Neural cell (in vitro differentiated cells): ENCODE measurements around the gene SEC24D. TPM values are rescaled to one million over a fixed set of nuclear protein-coding genes. Genes with fewer than 3 reads are reported as not detected.

Source experiments
- H2AFZ ChIP-seq: fragments of 200-600, 300-800 bp; sonication (generic), shearing (Covaris generic); 2 replicates; pipeline ENCODE4 v1.6.0; 2014; ENCODE audit warnings: low read depth, mild to moderate bottlenecking, antibody characterized with exemption, low read length, moderate library complexity
- H3F3A ChIP-seq: fragments of 200-600 bp; shearing (Covaris generic); 2 replicates; pipeline ENCODE4 v1.6.1; 2016; ENCODE audit warnings: mild to moderate bottlenecking, moderate library complexity, mixed read lengths, antibody characterized with exemption, low read length; ENCODE audit not compliant: insufficient read depth, poor library complexity, severe bottlenecking
- H3K27ac ChIP-seq: fragments of 200-600, 300-800 bp; sonication (generic), shearing (Covaris generic); 2 replicates; pipeline ENCODE4 v1.5.1; 2014; ENCODE audit warnings: mild to moderate bottlenecking, low read length, moderate library complexity
- H3K27me3 ChIP-seq: fragments of 300-800, 200-600 bp; sonication (generic), shearing (Covaris generic); 2 replicates; pipeline ENCODE4 v1.6.0; 2014; ENCODE audit warnings: mild to moderate bottlenecking, low read depth, low read length, moderate library complexity; ENCODE audit not compliant: insufficient read depth
- H3K36me3 ChIP-seq: fragments of 300-800, 200-600 bp; sonication (generic), shearing (Covaris generic); 2 replicates; pipeline ENCODE4 v1.5.1; 2014; ENCODE audit warnings: mild to moderate bottlenecking, antibody characterized with exemption, low read length, moderate library complexity; ENCODE audit not compliant: insufficient read depth
- H3K4me2 ChIP-seq: fragments of 300-800, 200-600 bp; sonication (generic), shearing (Covaris generic); 2 replicates; pipeline ENCODE4 v1.6.0; 2014; ENCODE audit warnings: mild to moderate bottlenecking, low read length
- H3K4me3 ChIP-seq: fragments of 300-800, 200-600 bp; sonication (generic), shearing (Covaris generic); 2 replicates; pipeline ENCODE4 v1.5.1; 2014; ENCODE audit warnings: mild to moderate bottlenecking, low read length, moderate library complexity
- H3K79me2 ChIP-seq: fragments of 200-600 bp; shearing (Covaris generic); replicated peaks from 2 replicates; pipeline ENCODE4 v1.6.0; 2014; ENCODE audit warnings: mild to moderate bottlenecking, low read length, moderate library complexity; ENCODE audit not compliant: insufficient read depth
- H3K9ac ChIP-seq: fragments of 300-800, 200-600 bp; sonication (generic), shearing (Covaris generic); 2 replicates; pipeline ENCODE4 v1.6.1; 2016; ENCODE audit warnings: mild to moderate bottlenecking, low read length, mixed read lengths
- H3K9me2 ChIP-seq: fragments of 200-600 bp; shearing (Covaris generic); 2 replicates; pipeline ENCODE4 v1.6.1; 2016; ENCODE audit warnings: mild to moderate bottlenecking, low read length, mixed read lengths; ENCODE audit not compliant: insufficient read depth
- H3K9me3 ChIP-seq: fragments of 200-600, 300-800 bp; sonication (generic), shearing (Covaris generic); 2 replicates; pipeline ENCODE4 v1.6.1; 2016; ENCODE audit warnings: mild to moderate bottlenecking, mixed run types, low read length, moderate library complexity, mixed read lengths
- H4K20me1 ChIP-seq: fragments of 200-600 bp; shearing (Covaris generic); 2 replicates; pipeline ENCODE4 v1.6.1; 2016; ENCODE audit warnings: mild to moderate bottlenecking, mixed run types; ENCODE audit not compliant: insufficient read depth
- EP300 ChIP-seq: fragments of 450-650 bp; conservative IDR thresholded peaks from 2 replicates; pipeline ENCODE4 v1.6.1; 2014; ENCODE audit warnings: antibody characterized with exemption, mild to moderate bottlenecking, moderate library complexity; ENCODE audit not compliant: poor library complexity, severe bottlenecking
- EZH2 ChIP-seq: fragments of 200-600, 300-800 bp; shearing (Covaris generic), sonication (generic); IDR thresholded peaks from 2 replicates; pipeline ENCODE4 v1.6.1; 2014; ENCODE audit warnings: antibody characterized with exemption, low read length, borderline replicate concordance, mild to moderate bottlenecking; ENCODE audit not compliant: insufficient read depth, poor library complexity, severe bottlenecking
- MXI1 ChIP-seq: fragments of 450-650 bp; conservative IDR thresholded peaks from 2 replicates; pipeline ENCODE4 v1.6.1; 2014; ENCODE audit warnings: antibody characterized with exemption, mild to moderate bottlenecking; ENCODE audit not compliant: poor library complexity, severe bottlenecking
- POLR2AphosphoS5 ChIP-seq: IDR thresholded peaks from 2 replicates; pipeline ENCODE4 v1.6.1; 2012
- RAD21 ChIP-seq: fragments of 450-650 bp; conservative IDR thresholded peaks from 2 replicates; pipeline ENCODE4 v1.6.1; 2014; ENCODE audit warnings: antibody characterized with exemption, mild to moderate bottlenecking, moderate library complexity
- REST ChIP-seq: IDR thresholded peaks from 2 replicates; pipeline ENCODE4 v1.6.1; 2012; ENCODE audit warnings: borderline replicate concordance
- SMC3 ChIP-seq: fragments of 450-650 bp; conservative IDR thresholded peaks from 2 replicates; pipeline ENCODE4 v1.6.1; 2014; ENCODE audit warnings: antibody characterized with exemption, mild to moderate bottlenecking, moderate library complexity; ENCODE audit not compliant: poor library complexity
- TAF1 ChIP-seq: IDR thresholded peaks from 2 replicates; pipeline ENCODE4 v1.6.1; 2012; ENCODE audit warnings: low read depth
- polyA plus RNA-seq: library from polyadenylated mRNA; depleted of rRNA; stranded (reverse); fragments of >200 nt; gene quantifications from 2 replicates; pipeline ENCODE4 v1.2.3, GENCODE V29; 2014
- TF ChIP-seq, protein P1 (sequence below): fragments of 450-650 bp; IDR thresholded peaks from 2 replicates; pipeline ENCODE4 v1.5.1; 2014; ENCODE audit warnings: antibody characterized with exemption, mild to moderate bottlenecking, moderate library complexity; ENCODE audit not compliant: poor library complexity, severe bottlenecking

SEC24D gene
- polyA plus RNA-seq, 1 donor from 2014 or later = 7.8 TPM

- H4K20me1 ChIP-seq = no peaks in the 10 kb centered on the region
- H3K27me3 ChIP-seq = no peaks in the 10 kb centered on the region
- no peaks in the 10 kb centered on the region for H3K36me3 ChIP-seq
- H3K27ac ChIP-seq = no peak overlapping the region
- H3K79me2 ChIP-seq = no peaks in the 10 kb centered on the region
- H3K4me3 ChIP-seq = no peak overlapping the region
- no peaks in the 10 kb centered on the region for H3K9me2 ChIP-seq
- no peaks in the 10 kb centered on the region for H3F3A ChIP-seq
- H3K9ac ChIP-seq = no peak overlapping the region
- TF ChIP-seq REST (no peak), RAD21 (no peak), EP300 (no peak), MXI1 (no peak), SMC3 (no peak), EZH2 (no peak), POLR2AphosphoS5 (no peak), TAF1 (no peak)
- TF ChIP-seq, protein P1, sequence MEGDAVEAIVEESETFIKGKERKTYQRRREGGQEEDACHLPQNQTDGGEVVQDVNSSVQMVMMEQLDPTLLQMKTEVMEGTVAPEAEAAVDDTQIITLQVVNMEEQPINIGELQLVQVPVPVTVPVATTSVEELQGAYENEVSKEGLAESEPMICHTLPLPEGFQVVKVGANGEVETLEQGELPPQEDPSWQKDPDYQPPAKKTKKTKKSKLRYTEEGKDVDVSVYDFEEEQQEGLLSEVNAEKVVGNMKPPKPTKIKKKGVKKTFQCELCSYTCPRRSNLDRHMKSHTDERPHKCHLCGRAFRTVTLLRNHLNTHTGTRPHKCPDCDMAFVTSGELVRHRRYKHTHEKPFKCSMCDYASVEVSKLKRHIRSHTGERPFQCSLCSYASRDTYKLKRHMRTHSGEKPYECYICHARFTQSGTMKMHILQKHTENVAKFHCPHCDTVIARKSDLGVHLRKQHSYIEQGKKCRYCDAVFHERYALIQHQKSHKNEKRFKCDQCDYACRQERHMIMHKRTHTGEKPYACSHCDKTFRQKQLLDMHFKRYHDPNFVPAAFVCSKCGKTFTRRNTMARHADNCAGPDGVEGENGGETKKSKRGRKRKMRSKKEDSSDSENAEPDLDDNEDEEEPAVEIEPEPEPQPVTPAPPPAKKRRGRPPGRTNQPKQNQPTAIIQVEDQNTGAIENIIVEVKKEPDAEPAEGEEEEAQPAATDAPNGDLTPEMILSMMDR = no peak
- no peaks in the 10 kb centered on the region for H3K9me3 ChIP-seq
- no peak overlapping the region for H3K4me2 ChIP-seq
- H2AFZ ChIP-seq = no peak overlapping the region
These were observed 62.5 kb downstream of the SEC24D start for GRCh38 chr4:118773429-118773792.

- TF ChIP-seq RAD21 (no peak), SMC3 (no peak), EP300 (no peak), POLR2AphosphoS5 (no peak), TAF1 (no peak), REST (no peak), EZH2 (no peak), MXI1 (no peak)
- TF ChIP-seq, protein P1 = no peak
- Histone ChIP-seq H3K9ac (no peak overlapping the region), H3K79me2 (no peaks in the 10 kb centered on the region), H3K9me3 (no peaks in the 10 kb centered on the region), H4K20me1 (no peaks in the 10 kb centered on the region), H3K36me3 (no peaks in the 10 kb centered on the region), H3F3A (no peaks in the 10 kb centered on the region), H3K4me2 (no peak overlapping the region), H3K4me3 (no peak overlapping the region), H3K9me2 (no peaks in the 10 kb centered on the region), H2AFZ (no peak overlapping the region), H3K27ac (no peak overlapping the region), H3K27me3 (no peaks in the 10 kb centered on the region)
These were observed 63.0 kb downstream of the SEC24D start for GRCh38 chr4:118772767-118773428.
